GM15510 (cell line): ENCODE data around the gene CEP120.

Experiments
- POLR2A ChIP-seq: IDR thresholded peaks from 3 replicates; pipeline ENCODE4 v1.6.1; 2011; ENCODE audit warnings: borderline replicate concordance; ENCODE audit not compliant: insufficient read length; ENCODE audit errors: extremely low read depth

The CEP120 gene

DNA sequence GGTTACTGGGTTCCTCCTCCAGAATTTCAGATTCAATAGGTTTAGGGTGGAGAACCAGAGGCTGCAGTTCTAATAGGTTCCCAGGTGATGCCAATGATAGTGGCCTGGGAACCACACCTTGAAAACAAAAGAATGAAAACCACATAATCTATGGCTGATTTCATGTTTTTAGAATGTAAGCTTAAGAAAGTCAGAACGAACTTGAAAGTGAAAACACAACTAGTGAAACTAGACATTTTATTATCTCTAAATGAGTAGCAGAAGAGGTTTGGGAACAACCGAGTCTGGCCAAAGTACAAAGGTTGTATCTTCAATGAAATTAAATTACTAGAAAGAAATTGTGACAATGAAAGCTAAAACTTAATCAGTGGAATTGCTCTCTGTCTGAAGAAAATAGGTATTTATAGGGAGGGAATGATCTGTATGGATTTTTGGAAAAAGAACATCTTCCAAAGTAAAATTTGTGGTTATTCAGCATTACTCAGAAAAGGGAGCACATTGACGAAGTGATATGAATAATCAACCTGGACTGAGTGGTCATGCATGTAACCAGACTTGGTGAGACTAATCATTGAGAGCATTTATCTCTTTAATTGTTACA, 24.9 kb upstream of the CEP120 start:
- no peak for TF ChIP-seq POLR2A

- TF ChIP-seq POLR2A: no peak
These were observed 20.8 kb upstream of the CEP120 start for GRCh38 chr5:123444016-123444415.

- no peak for TF ChIP-seq POLR2A
These were observed 18.2 kb upstream of the CEP120 start for GRCh38 chr5:123441408-123441807.

GRCh38 chr5:123440456-123441181, 17.4 kb upstream of the CEP120 start:
- TF ChIP-seq POLR2A: no peak

- no peak for TF ChIP-seq POLR2A
These were observed 16.5 kb upstream of the CEP120 start for GRCh38 chr5:123439709-123440108.

DNA sequence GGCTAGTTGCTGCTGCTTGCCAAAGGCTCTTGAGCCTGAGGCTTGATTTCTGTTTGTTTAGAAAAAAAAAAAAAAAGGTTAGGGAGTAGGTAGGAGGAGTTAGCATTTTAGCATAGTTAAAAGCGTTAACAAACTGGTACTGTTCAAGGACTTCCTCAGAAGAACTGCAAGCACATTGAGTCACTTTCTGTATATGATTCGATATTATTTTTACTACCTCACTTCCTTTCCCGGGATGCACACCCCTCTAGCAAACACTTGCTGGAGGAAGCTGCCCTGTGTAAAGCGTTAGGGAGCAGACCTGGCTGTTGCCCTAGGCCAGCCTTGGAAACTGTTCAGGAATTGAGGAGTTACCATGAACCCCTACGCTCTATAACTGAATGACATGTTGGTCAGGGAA, 15.7 kb upstream of the CEP120 start:
- TF ChIP-seq POLR2A: no peak

GRCh38 chr5:123438244-123438643, 15.0 kb upstream of the CEP120 start:
- no peak for TF ChIP-seq POLR2A

- TF ChIP-seq POLR2A: no peak
These were observed 13.0 kb upstream of the CEP120 start for GRCh38 chr5:123436201-123436600.

GRCh38 chr5:123434796-123435195, 11.6 kb upstream of the CEP120 start:
- TF ChIP-seq POLR2A: no peak

DNA sequence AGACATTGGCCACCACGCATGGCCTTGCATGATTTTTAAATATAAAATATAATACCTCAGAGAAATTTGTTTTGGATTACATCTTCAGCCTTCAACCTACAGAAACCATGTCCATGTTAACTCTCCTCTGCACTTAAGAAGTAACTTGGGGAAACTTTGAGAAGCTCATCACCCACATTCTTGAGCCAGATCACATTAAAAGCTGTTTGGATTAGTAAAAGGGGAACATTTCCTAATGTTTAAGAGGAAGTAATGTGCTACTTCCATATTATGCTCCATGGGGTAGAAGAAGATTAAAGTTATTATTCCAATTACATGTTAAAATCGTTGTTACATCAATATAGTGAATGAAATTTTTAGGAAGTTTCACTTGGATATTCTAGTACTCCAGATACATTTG, 10.4 kb upstream of the CEP120 start:
- TF ChIP-seq POLR2A: no peak

GRCh38 chr5:123429993-123430392, 6.8 kb upstream of the CEP120 start:
- no peak for TF ChIP-seq POLR2A

GRCh38 chr5:123429221-123429954, 6.2 kb upstream of the CEP120 start:
- TF ChIP-seq POLR2A: no peak

GRCh38 chr5:123428521-123429220, 5.5 kb upstream of the CEP120 start:
- TF ChIP-seq POLR2A: no peak

GRCh38 chr5:123427281-123427680, 4.1 kb upstream of the CEP120 start:
- no peak for TF ChIP-seq POLR2A

DNA sequence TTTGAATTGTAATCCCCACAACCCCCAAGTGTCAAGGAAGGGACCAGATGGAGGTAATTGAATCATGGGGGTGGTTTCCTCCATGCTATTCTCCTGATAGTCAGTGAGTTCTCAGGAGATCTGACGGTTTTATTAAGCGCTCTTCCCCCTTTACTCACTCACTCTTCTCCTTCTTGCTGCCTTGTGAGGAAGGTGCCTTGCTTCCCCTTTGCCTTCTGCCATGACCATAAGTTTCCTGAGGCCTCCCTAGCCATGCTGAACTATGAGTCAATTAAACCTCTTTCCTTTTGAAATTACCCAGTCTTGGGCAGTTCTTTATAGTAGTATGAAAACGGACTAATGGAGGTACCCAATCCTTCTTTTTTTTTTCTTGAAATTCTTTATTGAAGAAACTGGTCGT, 2.2 kb upstream of the CEP120 start:
- no peak for TF ChIP-seq POLR2A
